ENCODE measurements around the gene CLPTM1L.

GRCh38 chr5:1272201-1272600 lies 72.7 kb downstream of the CLPTM1L start:
- TF ChIP-seq, protein P1, sequence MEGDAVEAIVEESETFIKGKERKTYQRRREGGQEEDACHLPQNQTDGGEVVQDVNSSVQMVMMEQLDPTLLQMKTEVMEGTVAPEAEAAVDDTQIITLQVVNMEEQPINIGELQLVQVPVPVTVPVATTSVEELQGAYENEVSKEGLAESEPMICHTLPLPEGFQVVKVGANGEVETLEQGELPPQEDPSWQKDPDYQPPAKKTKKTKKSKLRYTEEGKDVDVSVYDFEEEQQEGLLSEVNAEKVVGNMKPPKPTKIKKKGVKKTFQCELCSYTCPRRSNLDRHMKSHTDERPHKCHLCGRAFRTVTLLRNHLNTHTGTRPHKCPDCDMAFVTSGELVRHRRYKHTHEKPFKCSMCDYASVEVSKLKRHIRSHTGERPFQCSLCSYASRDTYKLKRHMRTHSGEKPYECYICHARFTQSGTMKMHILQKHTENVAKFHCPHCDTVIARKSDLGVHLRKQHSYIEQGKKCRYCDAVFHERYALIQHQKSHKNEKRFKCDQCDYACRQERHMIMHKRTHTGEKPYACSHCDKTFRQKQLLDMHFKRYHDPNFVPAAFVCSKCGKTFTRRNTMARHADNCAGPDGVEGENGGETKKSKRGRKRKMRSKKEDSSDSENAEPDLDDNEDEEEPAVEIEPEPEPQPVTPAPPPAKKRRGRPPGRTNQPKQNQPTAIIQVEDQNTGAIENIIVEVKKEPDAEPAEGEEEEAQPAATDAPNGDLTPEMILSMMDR (IDR thresholded peaks at IDR 0.05): no peak
- no peak for TF ChIP-seq EP300 (IDR thresholded peaks at IDR 0.05)

All from sigmoid colon (tissue), 4 donors.